Mesendoderm (in vitro differentiated cells): ENCODE results near the gene SV2B.

Experiments used
- DNase-seq: peaks from one replicate; pipeline ENCODE4 v3.0.0; 2013
- H2AK5ac ChIP-seq: 2 replicates; pipeline ENCODE4 v1.6.1; 2013; ENCODE audit warnings: low read length, inconsistent platforms
- H2BK120ac ChIP-seq: 2 replicates; pipeline ENCODE4 v1.6.1; 2013; ENCODE audit warnings: low read depth, mild to moderate bottlenecking, low read length, moderate library complexity, mixed read lengths
- H2BK15ac ChIP-seq: replicated peaks from 2 replicates; pipeline ENCODE4 v1.6.1; 2013; ENCODE audit warnings: low read depth, mild to moderate bottlenecking, moderate library complexity
- H2BK5ac ChIP-seq: 2 replicates; pipeline ENCODE4 v1.6.1; 2013; ENCODE audit warnings: low read length, inconsistent platforms
- H3K18ac ChIP-seq: 2 replicates; pipeline ENCODE4 v1.6.1; 2013; ENCODE audit warnings: mild to moderate bottlenecking, low read length, mixed read lengths
- H3K23ac ChIP-seq: one replicate; pipeline ENCODE4 v1.6.1; 2013; ENCODE audit warnings: low read length
- H3K27ac ChIP-seq: 2 replicates; pipeline ENCODE4 v1.5.1; 2013; ENCODE audit warnings: low read depth, mild to moderate bottlenecking, inconsistent platforms, low read length, moderate library complexity
- H3K27me3 ChIP-seq: 2 replicates; pipeline ENCODE4 v1.6.1; 2013; ENCODE audit warnings: low read length, control low read depth, mild to moderate bottlenecking, inconsistent platforms; ENCODE audit not compliant: insufficient read depth, poor library complexity
- H3K36me3 ChIP-seq: 2 replicates; pipeline ENCODE4 v1.6.1; 2013; ENCODE audit warnings: low read length, inconsistent platforms; ENCODE audit not compliant: control insufficient read depth, insufficient read depth
- H3K4ac ChIP-seq: one replicate; pipeline ENCODE4 v1.6.1; 2013; ENCODE audit warnings: low read depth, mild to moderate bottlenecking, low read length, moderate library complexity
- H3K4me1 ChIP-seq: 2 replicates; pipeline ENCODE4 v1.6.1; 2013; ENCODE audit warnings: low read depth, low read length, inconsistent platforms; ENCODE audit not compliant: control insufficient read depth
- H3K4me2 ChIP-seq: 2 replicates; pipeline ENCODE4 v1.6.1; 2013; ENCODE audit warnings: low read length
- H3K4me3 ChIP-seq: 2 replicates; pipeline ENCODE4 v1.5.1; 2013; ENCODE audit warnings: mild to moderate bottlenecking, low read length
- H3K56ac ChIP-seq: one replicate; pipeline ENCODE4 v1.6.1; 2013; ENCODE audit warnings: low read length
- H3K79me1 ChIP-seq: 2 replicates; pipeline ENCODE4 v1.6.1; 2013; ENCODE audit warnings: low read length, inconsistent platforms
- H3K79me2 ChIP-seq: 2 replicates; pipeline ENCODE4 v1.6.1; 2013; ENCODE audit warnings: mild to moderate bottlenecking, low read length; ENCODE audit not compliant: control insufficient read depth, insufficient read depth
- H3K9ac ChIP-seq: 2 replicates; pipeline ENCODE4 v1.6.1; 2013; ENCODE audit warnings: low read length, inconsistent platforms
- H4K5ac ChIP-seq: one replicate; pipeline ENCODE4 v1.6.1; 2013; ENCODE audit warnings: low read length
- H4K8ac ChIP-seq: one replicate; pipeline ENCODE4 v1.6.1; 2013; ENCODE audit warnings: low read depth, mild to moderate bottlenecking, control low read depth, low read length, moderate library complexity
- WGBS: extraction: QIAGEN DNeasy Blood & Tissue Kit; methylation state at CpG from one replicate; pipeline ENCODE4 v1.1.7; 2013; ENCODE audit warnings: low lambda C conversion rate, missing lambda C conversion rate; ENCODE audit not compliant: insufficient coverage; ENCODE audit errors: extremely low coverage; 5-methylcytosine and 5-hydroxymethylcytosine counted together

SV2B gene

DNA sequence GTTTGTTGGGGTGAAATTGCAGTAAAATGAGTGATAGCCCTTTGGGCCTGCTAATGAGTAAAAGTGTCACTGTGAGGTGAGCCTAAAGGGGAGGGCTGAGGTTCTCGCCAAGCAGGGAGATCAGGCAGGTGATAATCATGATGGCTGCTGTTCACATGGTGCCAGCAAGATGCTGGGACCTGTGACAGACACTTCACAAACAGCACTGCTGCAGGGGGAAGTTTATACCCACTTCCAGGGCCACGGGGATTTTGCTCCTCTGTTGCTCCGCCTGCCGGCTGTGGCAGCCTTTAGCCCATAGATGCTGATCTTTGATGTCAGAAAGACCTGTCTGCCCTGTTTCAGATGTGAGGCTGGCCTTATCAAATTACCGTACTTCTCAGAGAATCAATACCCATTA is 96.7 kb downstream of the SV2B start:
- H3K23ac ChIP-seq = no peak overlapping the region
- no peaks in the 10 kb centered on the region for H3K79me2 ChIP-seq
- no peak overlapping the region for H3K9ac ChIP-seq
- no peak overlapping the region for H2BK15ac ChIP-seq
- no peak overlapping the region for H2BK120ac ChIP-seq
- no peaks in the 10 kb centered on the region for H3K4me1 ChIP-seq
- no peak for DNase-seq
- no peak overlapping the region for H3K56ac ChIP-seq
- H2BK5ac ChIP-seq = no peak overlapping the region
- H4K5ac ChIP-seq = no peak overlapping the region
- no peak overlapping the region for H3K18ac ChIP-seq
- H3K4me3 ChIP-seq = no peak overlapping the region
- no peaks in the 10 kb centered on the region for H3K36me3 ChIP-seq
- WGBS = no CpG with 5 or more reads among the region's 5 CpGs
- H2AK5ac ChIP-seq = no peak overlapping the region
- no peak overlapping the region for H3K27ac ChIP-seq
- H3K4me2 ChIP-seq = no peak overlapping the region
- no peak overlapping the region for H3K4ac ChIP-seq
- H4K8ac ChIP-seq = no peak overlapping the region
- no peaks in the 10 kb centered on the region for H3K27me3 ChIP-seq
- no peaks in the 10 kb centered on the region for H3K79me1 ChIP-seq

DNA sequence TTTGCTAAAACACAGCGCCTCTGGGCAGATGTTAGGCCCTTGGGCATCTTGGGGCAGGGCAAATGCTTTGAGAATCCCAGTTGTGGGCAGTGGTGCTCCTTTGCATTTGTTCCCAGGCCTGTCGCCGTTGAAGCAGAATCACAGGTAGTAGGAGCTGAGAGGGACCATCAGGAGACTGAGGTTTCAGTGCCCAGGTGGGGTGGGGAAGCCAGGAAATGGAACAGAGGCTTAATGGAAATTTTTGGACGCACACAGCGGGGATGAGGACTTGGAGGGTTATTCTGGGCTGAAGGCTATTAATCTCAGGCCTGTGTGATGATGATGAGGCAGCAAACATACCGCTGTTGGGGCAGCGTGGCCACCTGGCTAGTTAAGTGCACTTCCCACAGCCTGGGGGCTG is 99.5 kb downstream of the SV2B start:
- H3K9ac ChIP-seq = no peak overlapping the region
- H3K36me3 ChIP-seq = no peaks in the 10 kb centered on the region
- WGBS = no CpG with 5 or more reads among the region's 7 CpGs
- no peaks in the 10 kb centered on the region for H3K79me2 ChIP-seq
- H2BK5ac ChIP-seq = no peak overlapping the region
- H3K23ac ChIP-seq = no peak overlapping the region
- no peak overlapping the region for H3K4me3 ChIP-seq
- H2BK15ac ChIP-seq = no peak overlapping the region
- no peaks in the 10 kb centered on the region for H3K27me3 ChIP-seq
- no peak overlapping the region for H4K5ac ChIP-seq
- H3K27ac ChIP-seq = no peak overlapping the region
- H3K4me1 ChIP-seq = no peaks in the 10 kb centered on the region
- H2AK5ac ChIP-seq = no peak overlapping the region
- no peak for DNase-seq
- H3K18ac ChIP-seq = no peak overlapping the region
- no peak overlapping the region for H4K8ac ChIP-seq
- H3K4me2 ChIP-seq = no peak overlapping the region
- no peak overlapping the region for H3K4ac ChIP-seq
- H3K79me1 ChIP-seq = no peaks in the 10 kb centered on the region
- H3K56ac ChIP-seq = no peak overlapping the region
- H2BK120ac ChIP-seq = no peak overlapping the region

DNA sequence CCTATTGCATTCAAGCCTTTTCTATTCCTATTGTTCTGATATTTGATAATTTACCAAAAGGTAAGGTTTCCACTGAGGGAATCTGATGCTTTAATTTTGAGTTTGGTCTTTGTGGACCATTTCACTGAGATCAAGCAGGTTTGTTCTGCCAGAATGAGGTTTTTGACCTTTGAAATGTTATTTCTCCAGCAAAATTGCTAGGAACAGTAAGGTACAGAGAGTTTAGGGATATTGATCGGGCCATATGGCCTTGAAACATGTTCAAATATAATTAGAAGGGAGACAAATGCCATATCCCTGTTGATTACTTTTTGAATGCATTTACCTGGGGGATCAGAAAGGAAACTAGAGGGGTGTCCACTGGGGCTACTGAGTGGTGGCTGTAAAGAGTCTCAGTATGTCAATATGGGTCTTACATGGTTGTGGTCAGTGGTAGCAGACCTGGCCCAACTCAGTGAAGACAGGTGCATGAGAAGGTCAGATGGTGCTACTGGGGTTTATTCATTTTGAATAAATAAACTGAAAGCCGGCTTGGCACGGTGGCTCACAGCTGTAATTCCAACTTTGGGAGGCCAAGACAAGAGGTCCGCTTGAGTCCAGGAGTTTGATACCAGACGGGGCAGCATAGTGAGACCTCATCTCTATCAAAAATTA is 100.2 kb downstream of the SV2B start:
- Histone ChIP-seq H2BK120ac (no peak overlapping the region), H2AK5ac (no peak overlapping the region), H3K18ac (no peak overlapping the region), H3K79me1 (no peaks in the 10 kb centered on the region), H3K79me2 (no peaks in the 10 kb centered on the region), H3K4me3 (no peak overlapping the region), H3K56ac (no peak overlapping the region), H4K8ac (no peak overlapping the region), H3K4me1 (no peaks in the 10 kb centered on the region), H3K36me3 (no peaks in the 10 kb centered on the region), H4K5ac (no peak overlapping the region), H3K27ac (no peak overlapping the region), H3K23ac (no peak overlapping the region), H2BK15ac (no peak overlapping the region), H3K9ac (no peak overlapping the region), H3K4me2 (no peak overlapping the region), H3K27me3 (no peaks in the 10 kb centered on the region), H2BK5ac (no peak overlapping the region), H3K4ac (no peak overlapping the region)
- WGBS = no CpG with 5 or more reads among the region's 5 CpGs
- no peak for DNase-seq

DNA sequence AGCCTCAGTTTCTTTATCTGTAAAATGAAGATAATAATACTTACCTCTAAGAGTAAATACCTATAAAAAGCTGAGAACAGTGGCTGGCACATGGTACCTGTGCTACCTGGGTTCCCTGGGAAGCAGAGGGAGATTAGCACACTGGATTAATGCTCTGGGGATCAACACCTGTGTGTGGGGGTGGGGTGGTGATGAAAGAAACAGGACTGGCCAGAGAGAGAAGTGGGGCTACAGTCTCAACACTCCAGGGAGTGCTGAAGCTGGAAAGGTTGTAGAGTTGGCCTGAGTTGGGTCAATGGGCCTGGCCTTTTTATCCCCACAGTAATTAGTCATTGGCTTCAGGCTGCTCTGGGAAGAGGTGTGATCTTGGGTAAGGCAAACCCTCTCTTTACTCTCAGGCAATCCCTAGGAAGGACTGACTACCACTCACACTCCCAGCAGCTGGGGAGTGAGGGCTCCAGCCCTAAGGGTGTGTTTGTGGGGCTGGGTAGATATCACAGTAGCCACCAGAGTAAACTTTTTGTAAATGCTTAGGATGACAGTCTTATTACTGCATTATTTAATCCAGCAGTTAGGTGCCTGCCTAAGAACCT is 102.5 kb downstream of the SV2B start:
- Histone ChIP-seq H3K4me1 (no peaks in the 10 kb centered on the region), H3K23ac (no peak overlapping the region), H3K18ac (no peak overlapping the region), H3K4ac (no peak overlapping the region), H3K27me3 (no peaks in the 10 kb centered on the region), H4K5ac (no peak overlapping the region), H2BK15ac (no peak overlapping the region), H3K56ac (no peak overlapping the region), H3K79me1 (no peaks in the 10 kb centered on the region), H2BK120ac (no peak overlapping the region), H2AK5ac (no peak overlapping the region), H3K36me3 (no peaks in the 10 kb centered on the region), H3K4me2 (no peak overlapping the region), H3K9ac (no peak overlapping the region), H4K8ac (no peak overlapping the region), H3K79me2 (no peaks in the 10 kb centered on the region), H3K27ac (no peak overlapping the region), H2BK5ac (no peak overlapping the region), H3K4me3 (no peak overlapping the region)
- DNase-seq = no peak

DNA sequence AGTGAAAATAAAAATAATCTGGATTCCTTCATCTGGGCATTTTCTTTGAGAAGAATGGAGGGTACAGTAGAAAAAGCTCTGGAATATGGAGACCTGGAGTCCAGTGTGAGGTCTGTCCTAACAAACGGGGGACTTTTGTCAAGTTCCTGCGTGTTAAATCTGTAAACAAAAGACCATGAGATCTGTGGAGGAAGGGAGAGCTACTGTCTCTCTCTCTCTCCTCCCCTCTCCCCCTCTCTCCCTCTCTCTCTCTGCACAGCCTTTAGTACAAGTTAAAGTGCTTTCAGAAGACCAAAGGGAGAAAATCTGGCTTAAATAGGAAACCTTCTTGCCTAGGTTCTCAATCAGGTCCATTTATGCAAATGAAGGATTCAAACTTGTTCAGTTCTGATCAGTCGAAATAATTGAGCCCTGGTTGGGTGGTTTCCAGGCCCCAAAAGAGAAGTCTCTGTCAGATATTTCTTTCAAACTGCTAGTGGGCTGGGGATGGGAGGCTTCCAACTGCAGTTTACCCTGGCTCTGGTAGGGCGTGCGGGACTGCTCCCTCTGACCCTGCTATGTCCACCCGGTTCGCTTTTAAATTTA is 103.7 kb downstream of the SV2B start:
- Histone ChIP-seq H3K4me2 (no peak overlapping the region), H3K23ac (no peak overlapping the region), H2AK5ac (no peak overlapping the region), H3K56ac (no peak overlapping the region), H3K4me3 (no peak overlapping the region), H2BK120ac (no peak overlapping the region), H4K8ac (no peak overlapping the region), H3K4ac (no peak overlapping the region), H3K27ac (no peak overlapping the region), H2BK5ac (no peak overlapping the region), H3K79me2 (no peaks in the 10 kb centered on the region), H2BK15ac (no peak overlapping the region), H3K4me1 (no peaks in the 10 kb centered on the region), H3K27me3 (no peaks in the 10 kb centered on the region), H3K9ac (no peak overlapping the region), H4K5ac (no peak overlapping the region), H3K79me1 (no peaks in the 10 kb centered on the region), H3K36me3 (no peaks in the 10 kb centered on the region), H3K18ac (no peak overlapping the region)
- WGBS = no CpG with 5 or more reads among the region's 7 CpGs
- DNase-seq = no peak

DNA sequence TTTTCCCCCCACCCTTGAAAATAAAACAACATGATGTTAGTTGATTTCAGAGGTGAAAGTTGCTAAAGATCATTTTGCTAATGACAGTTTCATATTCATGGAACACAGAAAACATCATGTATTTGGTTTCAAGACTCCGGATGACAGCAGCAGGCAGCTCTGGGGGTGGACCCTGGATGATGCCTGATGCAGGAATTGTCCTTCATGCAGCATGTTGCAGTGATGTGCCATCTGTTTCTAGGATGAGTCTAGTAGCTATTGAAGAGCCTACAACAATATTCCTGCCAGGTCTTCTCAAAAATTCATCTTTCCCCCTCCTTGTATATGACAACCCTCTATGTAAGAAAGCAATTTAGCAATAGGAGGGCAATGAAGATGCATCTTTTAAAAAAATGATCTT is 108.3 kb downstream of the SV2B start:
- no peak for DNase-seq
- H3K79me1 ChIP-seq = no peaks in the 10 kb centered on the region
- no peak overlapping the region for H3K4me2 ChIP-seq
- no peak overlapping the region for H2BK120ac ChIP-seq
- no peak overlapping the region for H3K9ac ChIP-seq
- no peak overlapping the region for H4K5ac ChIP-seq
- H3K79me2 ChIP-seq = no peaks in the 10 kb centered on the region
- H2AK5ac ChIP-seq = no peak overlapping the region
- no peak overlapping the region for H3K4me3 ChIP-seq
- no peaks in the 10 kb centered on the region for H3K27me3 ChIP-seq
- WGBS = no CpG with 5 or more reads among the region's 1 CpG
- no peak overlapping the region for H3K18ac ChIP-seq
- no peak overlapping the region for H4K8ac ChIP-seq
- H3K36me3 ChIP-seq = no peaks in the 10 kb centered on the region
- H3K4ac ChIP-seq = no peak overlapping the region
- H3K56ac ChIP-seq = no peak overlapping the region
- H3K4me1 ChIP-seq = no peaks in the 10 kb centered on the region
- H2BK15ac ChIP-seq = no peak overlapping the region
- H2BK5ac ChIP-seq = no peak overlapping the region
- H3K23ac ChIP-seq = no peak overlapping the region
- H3K27ac ChIP-seq = no peak overlapping the region
